WERI-Rb-1 (cell line): ENCODE measurements around the gene SNURF.
A peak's percentile ranks its signal among the peaks of the same experiment; 100 is the strongest.
"Not testable (repeated sequence)": the region's sequence is repeated elsewhere in the genome, so short reads cannot be mapped to it uniquely, and the experiment has no call there.

Source experiments
- DNase-seq: peaks from one replicate; pipeline ENCODE4 v3.0.0-alpha.2; 2020
- H3K27ac ChIP-seq: fragments of 250-450 bp; sonication (Bioruptor Pico); 2 replicates; pipeline ENCODE4 v1.5.1; 2020; ENCODE audit warnings: mild to moderate bottlenecking, moderate library complexity
- H3K27me3 ChIP-seq: fragments of 250-450 bp; sonication (Bioruptor Pico); 2 replicates; pipeline ENCODE4 v1.5.1; 2021; ENCODE audit warnings: mild to moderate bottlenecking, low read depth, moderate library complexity; ENCODE audit not compliant: insufficient read depth, severe bottlenecking
- H3K36me3 ChIP-seq: fragments of 250-450 bp; sonication (Bioruptor Pico); 2 replicates; pipeline ENCODE4 v1.5.1; 2020; ENCODE audit warnings: mild to moderate bottlenecking, moderate library complexity
- H3K4me3 ChIP-seq: 2 replicates; pipeline ENCODE4 v1.5.1; 2011; ENCODE audit warnings: low read depth, mild to moderate bottlenecking, control low read depth, low read length
- H3K9me3 ChIP-seq: fragments of 250-450 bp; sonication (Bioruptor Pico); 2 replicates; pipeline ENCODE4 v1.5.1; 2021; ENCODE audit warnings: mild to moderate bottlenecking, moderate library complexity; ENCODE audit not compliant: severe bottlenecking
- TF ChIP-seq, protein P1 (sequence below): IDR thresholded peaks from 2 replicates; pipeline ENCODE4 v1.5.1; 2011; ENCODE audit warnings: low read depth, mild to moderate bottlenecking, control low read depth, inconsistent platforms, low read length

The SNURF gene, protein sequence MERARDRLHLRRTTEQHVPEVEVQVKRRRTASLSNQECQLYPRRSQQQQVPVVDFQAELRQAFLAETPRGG

DNA sequence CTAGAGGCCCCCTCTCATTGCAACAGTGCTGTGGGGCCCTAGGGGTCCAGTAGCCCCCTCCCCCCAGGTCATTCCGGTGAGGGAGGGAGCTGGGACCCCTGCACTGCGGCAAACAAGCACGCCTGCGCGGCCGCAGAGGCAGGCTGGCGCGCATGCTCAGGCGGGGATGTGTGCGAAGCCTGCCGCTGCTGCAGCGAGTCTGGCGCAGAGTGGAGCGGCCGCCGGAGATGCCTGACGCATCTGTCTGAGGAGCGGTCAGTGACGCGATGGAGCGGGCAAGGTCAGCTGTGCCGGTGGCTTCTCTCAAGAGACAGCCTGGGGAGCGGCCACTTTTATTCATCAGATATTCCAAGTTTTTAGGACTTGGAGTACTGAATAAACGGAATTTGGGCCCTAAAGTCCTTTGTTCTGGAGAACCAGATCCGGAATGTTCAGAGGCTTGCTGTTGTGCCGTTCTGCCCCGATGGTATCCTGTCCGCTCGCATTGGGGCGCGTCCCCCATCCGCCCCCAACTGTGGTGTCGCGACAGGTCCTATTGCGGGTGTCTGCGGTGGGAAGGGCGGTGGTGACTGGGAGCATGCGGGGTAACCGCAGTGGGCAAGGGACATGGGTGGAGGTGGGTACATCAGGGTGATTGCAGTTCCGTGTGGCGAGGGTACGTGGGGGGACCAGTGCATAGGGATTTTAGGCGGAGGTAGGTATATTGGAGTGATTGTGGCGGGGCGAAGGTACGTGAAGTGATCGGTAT is at the start of gene SNURF, which contains the start of gene SNRPN:
TSS of gene SNURF (plus strand) at position 205 of the 748 bp plus-strand sequence. CDS start at position 267, 62 bp downstream.
TSS of gene SNRPN (plus strand) at position 205 of the 748 bp plus-strand sequence. CDS start 19,467 bp downstream, outside the sequence.
- TF ChIP-seq, protein P1, sequence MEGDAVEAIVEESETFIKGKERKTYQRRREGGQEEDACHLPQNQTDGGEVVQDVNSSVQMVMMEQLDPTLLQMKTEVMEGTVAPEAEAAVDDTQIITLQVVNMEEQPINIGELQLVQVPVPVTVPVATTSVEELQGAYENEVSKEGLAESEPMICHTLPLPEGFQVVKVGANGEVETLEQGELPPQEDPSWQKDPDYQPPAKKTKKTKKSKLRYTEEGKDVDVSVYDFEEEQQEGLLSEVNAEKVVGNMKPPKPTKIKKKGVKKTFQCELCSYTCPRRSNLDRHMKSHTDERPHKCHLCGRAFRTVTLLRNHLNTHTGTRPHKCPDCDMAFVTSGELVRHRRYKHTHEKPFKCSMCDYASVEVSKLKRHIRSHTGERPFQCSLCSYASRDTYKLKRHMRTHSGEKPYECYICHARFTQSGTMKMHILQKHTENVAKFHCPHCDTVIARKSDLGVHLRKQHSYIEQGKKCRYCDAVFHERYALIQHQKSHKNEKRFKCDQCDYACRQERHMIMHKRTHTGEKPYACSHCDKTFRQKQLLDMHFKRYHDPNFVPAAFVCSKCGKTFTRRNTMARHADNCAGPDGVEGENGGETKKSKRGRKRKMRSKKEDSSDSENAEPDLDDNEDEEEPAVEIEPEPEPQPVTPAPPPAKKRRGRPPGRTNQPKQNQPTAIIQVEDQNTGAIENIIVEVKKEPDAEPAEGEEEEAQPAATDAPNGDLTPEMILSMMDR: no peak
- peaks cover 6% of the 10 kb centered on the region for H3K27me3 ChIP-seq
- DNase-seq: peak; percentile 73

DNA sequence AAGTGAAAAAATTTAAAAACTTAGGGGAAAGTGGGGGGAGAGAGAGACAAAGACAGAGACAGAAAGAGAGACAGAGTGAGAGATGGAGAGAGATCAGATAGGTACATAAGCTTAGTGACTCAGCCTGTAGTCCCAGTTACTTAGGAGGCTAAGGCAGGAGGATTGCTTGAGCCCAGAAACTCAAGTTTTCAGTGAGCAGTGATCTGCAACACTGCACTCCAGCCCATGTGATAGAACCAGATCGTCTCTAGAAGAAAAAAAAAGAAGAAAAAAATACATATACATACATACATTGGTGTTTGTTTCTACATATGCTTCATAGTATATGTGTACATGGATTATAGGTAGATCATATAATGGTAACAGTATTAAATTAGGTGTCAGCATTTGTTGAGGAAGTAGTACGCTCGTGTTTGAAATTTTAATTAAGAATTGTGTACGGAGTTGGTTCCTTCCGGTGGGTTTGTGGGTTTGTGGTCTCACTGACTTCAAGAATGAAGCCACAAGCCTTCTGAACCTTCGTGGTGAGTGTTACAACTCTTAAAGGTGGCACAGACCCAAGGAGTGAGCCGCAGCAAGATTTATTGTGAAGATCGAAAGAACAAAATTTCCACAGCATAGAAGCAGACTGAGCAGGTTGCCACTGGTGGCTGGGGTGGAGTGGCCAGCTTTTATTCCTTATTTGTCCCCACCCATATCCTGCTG is 38.3 kb upstream of the SNURF start:
- no peak overlapping the region for H3K4me3 ChIP-seq
- no peaks in the 10 kb centered on the region for H3K9me3 ChIP-seq
- no peaks in the 10 kb centered on the region for H3K36me3 ChIP-seq
- DNase-seq: no peak
- no peak overlapping the region for H3K27ac ChIP-seq
- no peaks in the 10 kb centered on the region for H3K27me3 ChIP-seq
- TF ChIP-seq, protein P1: no peak

More for the DNA sequence above, at the start of gene SNURF, which contains the start of gene SNRPN:
- Histone ChIP-seq H3K4me3 (peak within 1 kb of the TSS; percentile 77), H3K9me3 (no peaks in the 10 kb centered on the region), H3K36me3 (no peaks in the 10 kb centered on the region; the same call in 1 of the 2 replicates), H3K27ac (peak within 1 kb of the TSS; percentile 84)

DNA sequence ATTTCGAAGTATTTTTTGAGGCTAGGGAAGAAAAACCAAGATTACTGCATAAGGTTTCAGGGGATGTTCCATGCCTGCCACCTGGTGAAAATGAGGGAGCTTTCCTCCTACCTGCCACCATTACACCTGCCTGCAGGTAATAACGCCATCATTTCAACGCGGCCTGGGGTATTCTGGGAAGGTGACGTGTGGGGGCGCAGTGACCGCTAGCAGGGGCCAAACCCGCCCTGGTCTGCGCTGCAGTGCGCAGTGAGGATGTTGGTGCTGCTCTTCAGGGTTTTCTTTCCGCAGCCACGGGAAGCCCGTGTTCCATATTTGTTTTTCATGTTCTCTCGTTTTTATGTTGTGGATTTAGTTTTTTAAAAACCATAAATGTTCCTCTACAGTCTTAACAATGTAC is 37.4 kb upstream of the SNURF start:
- no peaks in the 10 kb centered on the region for H3K36me3 ChIP-seq
- TF ChIP-seq, protein P1: no peak
- no peaks in the 10 kb centered on the region for H3K9me3 ChIP-seq
- H3K27ac ChIP-seq: no peak overlapping the region
- DNase-seq: no peak
- no peaks in the 10 kb centered on the region for H3K27me3 ChIP-seq
- no peak overlapping the region for H3K4me3 ChIP-seq

DNA sequence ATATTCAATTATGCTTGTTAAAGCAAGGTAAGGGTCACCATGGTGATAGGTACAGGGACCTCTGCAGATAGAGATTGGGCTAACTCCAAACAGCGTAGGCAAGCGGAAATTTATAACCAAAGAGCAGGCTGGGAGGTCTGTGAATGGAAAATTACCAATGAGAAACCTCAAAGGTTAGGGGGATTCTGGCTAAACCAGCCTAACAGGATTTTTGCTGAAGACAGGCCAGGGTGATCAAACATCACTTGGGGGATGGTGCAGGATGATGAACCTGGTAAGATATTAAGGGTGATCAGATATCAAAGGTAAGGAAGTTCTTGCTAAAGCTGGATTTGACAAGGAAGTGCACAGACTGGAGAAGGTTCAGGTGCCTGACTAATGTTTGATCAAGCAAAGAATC is 35.3 kb upstream of the SNURF start:
- H3K36me3 ChIP-seq: no peaks in the 10 kb centered on the region
- DNase-seq: no peak
- TF ChIP-seq, protein P1: no peak
- H3K27ac ChIP-seq: no peak overlapping the region
- no peaks in the 10 kb centered on the region for H3K27me3 ChIP-seq
- no peaks in the 10 kb centered on the region for H3K9me3 ChIP-seq
- H3K4me3 ChIP-seq: no peak overlapping the region

DNA sequence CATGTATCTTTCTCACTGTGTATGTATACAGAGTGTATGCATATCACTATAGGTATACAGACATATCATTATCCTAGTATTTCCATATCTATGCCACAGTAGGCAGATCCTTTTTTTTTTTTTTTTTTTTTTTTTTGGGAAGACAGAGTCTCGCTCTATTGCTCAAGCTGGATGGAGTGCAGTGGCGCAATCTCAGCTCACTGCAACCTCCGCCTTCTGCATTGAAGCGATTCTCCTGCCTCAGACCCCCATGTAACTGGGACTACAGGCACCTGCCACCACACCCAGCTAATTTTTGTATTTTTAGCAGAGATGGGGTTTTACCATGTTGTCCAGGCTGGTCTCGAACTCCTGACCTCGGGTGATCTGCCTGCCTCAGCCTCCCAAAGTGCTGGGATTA is 32.0 kb upstream of the SNURF start:
- H3K27me3 ChIP-seq, DNase-seq, H3K36me3 ChIP-seq, H3K27ac ChIP-seq, H3K4me3 ChIP-seq, H3K9me3 ChIP-seq: not testable (repeated sequence)

DNA sequence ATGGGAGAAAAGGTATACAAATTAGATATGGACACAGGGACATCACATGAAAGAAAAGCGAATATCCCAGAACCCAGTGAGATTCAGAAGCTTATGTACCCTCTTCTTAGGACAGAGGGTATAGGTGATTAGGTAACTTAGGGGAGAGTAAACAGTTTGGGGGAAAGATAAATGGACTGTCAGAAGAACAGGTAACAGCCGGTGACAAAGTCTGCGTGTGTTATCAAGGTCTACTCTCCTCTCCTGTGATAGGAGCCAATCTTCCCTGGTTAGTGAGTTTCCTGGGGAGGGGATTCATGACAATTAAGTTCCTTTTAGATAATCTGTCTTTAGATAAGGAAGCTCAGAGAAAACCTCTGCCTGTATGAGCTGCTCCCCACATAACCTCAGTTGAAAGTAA is 30.6 kb upstream of the SNURF start:
- H3K9me3 ChIP-seq: no peaks in the 10 kb centered on the region
- TF ChIP-seq, protein P1: no peak
- DNase-seq: no peak
- H3K27ac ChIP-seq: no peak overlapping the region
- H3K4me3 ChIP-seq: no peak overlapping the region
- H3K36me3 ChIP-seq: no peaks in the 10 kb centered on the region
- peaks cover 3% of the 10 kb centered on the region for H3K27me3 ChIP-seq
